ENCODE results near the gene EIF2S3.

The EIF2S3 gene

GRCh38 chrX:24054182-24055042 lies at the start of gene EIF2S3:
Gene EIF2S3, plus strand, starts transcription at chrX:24054956. Its CDS starts 13 bp downstream, at chrX:24054969.
- Histone ChIP-seq H3K4me1 (ENCODE audit: control insufficient read depth, insufficient read depth, low read length) (no peaks in the 10 kb centered on the region), H3K27ac (ENCODE audit: low read length) (no peak within 1 kb of the TSS), H3K9me3 (ENCODE audit: control insufficient read depth, insufficient read depth, low read length) (no peaks in the 10 kb centered on the region), H3K36me3 (ENCODE audit: control insufficient read depth, insufficient read depth, low read length) (no peaks in the 10 kb centered on the region), H3K4me3 (ENCODE audit: low read length) (peak within 1 kb of the TSS; percentile 77), H3K27me3 (ENCODE audit: control insufficient read depth, insufficient read depth, low read length) (no peaks in the 10 kb centered on the region)
- peak; percentile 39 for DNase-seq (ENCODE audit: low read depth, low spot score)
- WGBS (ENCODE audit: insufficient coverage, insufficient read length) = no CpG with 5 or more reads among the region's 57 CpGs

GRCh38 chrX:24005028-24005427 lies 49.7 kb upstream of the EIF2S3 start:
- no peaks in the 10 kb centered on the region for H3K9me3 ChIP-seq (ENCODE audit: control insufficient read depth, insufficient read depth, low read length)
- no peaks in the 10 kb centered on the region for H3K36me3 ChIP-seq (ENCODE audit: control insufficient read depth, insufficient read depth, low read length)
- no peak for DNase-seq (ENCODE audit: low read depth, low spot score)
- H3K4me3 ChIP-seq (ENCODE audit: low read length) = no peak overlapping the region
- H3K27ac ChIP-seq (ENCODE audit: low read length) = no peak overlapping the region
- whole genome bisulfite sequencing (ENCODE audit: insufficient coverage, insufficient read length) = no CpG with 5 or more reads among the region's 1 CpG
- no peaks in the 10 kb centered on the region for H3K27me3 ChIP-seq (ENCODE audit: control insufficient read depth, insufficient read depth, low read length)
- no peaks in the 10 kb centered on the region for H3K4me1 ChIP-seq (ENCODE audit: control insufficient read depth, insufficient read depth, low read length)

- Histone ChIP-seq H3K4me3 (ENCODE audit: low read length) (no peak overlapping the region), H3K9me3 (ENCODE audit: control insufficient read depth, insufficient read depth, low read length) (no peaks in the 10 kb centered on the region), H3K27ac (ENCODE audit: low read length) (no peak overlapping the region), H3K27me3 (ENCODE audit: control insufficient read depth, insufficient read depth, low read length) (no peaks in the 10 kb centered on the region), H3K36me3 (ENCODE audit: control insufficient read depth, insufficient read depth, low read length) (no peaks in the 10 kb centered on the region), H3K4me1 (ENCODE audit: control insufficient read depth, insufficient read depth, low read length) (no peaks in the 10 kb centered on the region)
- WGBS (ENCODE audit: insufficient coverage, insufficient read length) = no CpG with 5 or more reads among the region's 9 CpGs
- DNase-seq (ENCODE audit: low read depth, low spot score) = no peak
These were observed 48.9 kb upstream of the EIF2S3 start for GRCh38 chrX:24005867-24006266.

GRCh38 chrX:24012266-24012665 lies 42.5 kb upstream of the EIF2S3 start:
- WGBS (ENCODE audit: insufficient coverage, insufficient read length) = no CpG with 5 or more reads among the region's 1 CpG

GRCh38 chrX:24014388-24015018 lies 40.3 kb upstream of the EIF2S3 start:
- Histone ChIP-seq H3K27me3 (ENCODE audit: control insufficient read depth, insufficient read depth, low read length) (no peaks in the 10 kb centered on the region), H3K27ac (ENCODE audit: low read length) (no peak overlapping the region), H3K4me3 (ENCODE audit: low read length) (no peak overlapping the region), H3K4me1 (ENCODE audit: control insufficient read depth, insufficient read depth, low read length) (no peaks in the 10 kb centered on the region), H3K9me3 (ENCODE audit: control insufficient read depth, insufficient read depth, low read length) (no peaks in the 10 kb centered on the region), H3K36me3 (ENCODE audit: control insufficient read depth, insufficient read depth, low read length) (no peaks in the 10 kb centered on the region)
- whole genome bisulfite sequencing (ENCODE audit: insufficient coverage, insufficient read length) = no CpG with 5 or more reads among the region's 5 CpGs
- no peak for DNase-seq (ENCODE audit: low read depth, low spot score)

More at GRCh38 chrX:24012266-24012665, 42.5 kb upstream of the EIF2S3 start:
- H3K27me3 ChIP-seq (ENCODE audit: control insufficient read depth, insufficient read depth, low read length) = no peaks in the 10 kb centered on the region
- H3K9me3 ChIP-seq (ENCODE audit: control insufficient read depth, insufficient read depth, low read length) = no peaks in the 10 kb centered on the region
- no peak overlapping the region for H3K4me3 ChIP-seq (ENCODE audit: low read length)
- DNase-seq (ENCODE audit: low read depth, low spot score) = no peak
- H3K36me3 ChIP-seq (ENCODE audit: control insufficient read depth, insufficient read depth, low read length) = no peaks in the 10 kb centered on the region
- no peak overlapping the region for H3K27ac ChIP-seq (ENCODE audit: low read length)
- H3K4me1 ChIP-seq (ENCODE audit: control insufficient read depth, insufficient read depth, low read length) = no peaks in the 10 kb centered on the region

- Histone ChIP-seq H3K36me3 (ENCODE audit: control insufficient read depth, insufficient read depth, low read length) (no peaks in the 10 kb centered on the region), H3K4me1 (ENCODE audit: control insufficient read depth, insufficient read depth, low read length) (no peaks in the 10 kb centered on the region), H3K27me3 (ENCODE audit: control insufficient read depth, insufficient read depth, low read length) (no peaks in the 10 kb centered on the region), H3K9me3 (ENCODE audit: control insufficient read depth, insufficient read depth, low read length) (no peaks in the 10 kb centered on the region), H3K27ac (ENCODE audit: low read length) (no peak overlapping the region), H3K4me3 (ENCODE audit: low read length) (no peak overlapping the region)
- WGBS (ENCODE audit: insufficient coverage, insufficient read length) = no CpG with 5 or more reads among the region's 9 CpGs
- DNase-seq (ENCODE audit: low read depth, low spot score) = no peak
These were observed 37.1 kb upstream of the EIF2S3 start for GRCh38 chrX:24017674-24018073.

- H3K4me3 ChIP-seq (ENCODE audit: low read length) = no peak overlapping the region
- H3K27ac ChIP-seq (ENCODE audit: low read length) = no peak overlapping the region
- H3K36me3 ChIP-seq (ENCODE audit: control insufficient read depth, insufficient read depth, low read length) = no peaks in the 10 kb centered on the region
- H3K27me3 ChIP-seq (ENCODE audit: control insufficient read depth, insufficient read depth, low read length) = no peaks in the 10 kb centered on the region
- no peaks in the 10 kb centered on the region for H3K9me3 ChIP-seq (ENCODE audit: control insufficient read depth, insufficient read depth, low read length)
- DNase-seq (ENCODE audit: low read depth, low spot score) = no peak
- WGBS (ENCODE audit: insufficient coverage, insufficient read length) = no CpG with 5 or more reads among the region's 4 CpGs
- H3K4me1 ChIP-seq (ENCODE audit: control insufficient read depth, insufficient read depth, low read length) = no peaks in the 10 kb centered on the region
These were observed 35.9 kb upstream of the EIF2S3 start for GRCh38 chrX:24018809-24019208.

GRCh38 chrX:24019448-24019847 lies 35.3 kb upstream of the EIF2S3 start:
- Histone ChIP-seq H3K4me1 (ENCODE audit: control insufficient read depth, insufficient read depth, low read length) (no peaks in the 10 kb centered on the region), H3K27ac (ENCODE audit: low read length) (no peak overlapping the region), H3K36me3 (ENCODE audit: control insufficient read depth, insufficient read depth, low read length) (no peaks in the 10 kb centered on the region), H3K9me3 (ENCODE audit: control insufficient read depth, insufficient read depth, low read length) (no peaks in the 10 kb centered on the region), H3K4me3 (ENCODE audit: low read length) (no peak overlapping the region), H3K27me3 (ENCODE audit: control insufficient read depth, insufficient read depth, low read length) (no peaks in the 10 kb centered on the region)
- no peak for DNase-seq (ENCODE audit: low read depth, low spot score)
- WGBS (ENCODE audit: insufficient coverage, insufficient read length) = no CpG with 5 or more reads among the region's 7 CpGs

GRCh38 chrX:24020306-24020876 lies 34.4 kb upstream of the EIF2S3 start:
- Histone ChIP-seq H3K4me3 (ENCODE audit: low read length) (no peak overlapping the region), H3K36me3 (ENCODE audit: control insufficient read depth, insufficient read depth, low read length) (no peaks in the 10 kb centered on the region), H3K4me1 (ENCODE audit: control insufficient read depth, insufficient read depth, low read length) (no peaks in the 10 kb centered on the region), H3K27me3 (ENCODE audit: control insufficient read depth, insufficient read depth, low read length) (no peaks in the 10 kb centered on the region), H3K27ac (ENCODE audit: low read length) (no peak overlapping the region), H3K9me3 (ENCODE audit: control insufficient read depth, insufficient read depth, low read length) (no peaks in the 10 kb centered on the region)
- no peak for DNase-seq (ENCODE audit: low read depth, low spot score)
- WGBS (ENCODE audit: insufficient coverage, insufficient read length) = no CpG with 5 or more reads among the region's 3 CpGs

- DNase-seq (ENCODE audit: low read depth, low spot score) = no peak
- Histone ChIP-seq H3K4me1 (ENCODE audit: control insufficient read depth, insufficient read depth, low read length) (no peaks in the 10 kb centered on the region), H3K27me3 (ENCODE audit: control insufficient read depth, insufficient read depth, low read length) (no peaks in the 10 kb centered on the region; the same call in 1 of the 2 replicates), H3K36me3 (ENCODE audit: control insufficient read depth, insufficient read depth, low read length) (no peaks in the 10 kb centered on the region), H3K9me3 (ENCODE audit: control insufficient read depth, insufficient read depth, low read length) (no peaks in the 10 kb centered on the region), H3K4me3 (ENCODE audit: low read length) (no peak overlapping the region), H3K27ac (ENCODE audit: low read length) (no peak overlapping the region)
- WGBS (ENCODE audit: insufficient coverage, insufficient read length) = no CpG with 5 or more reads among the region's 1 CpG
These were observed 31.2 kb upstream of the EIF2S3 start for GRCh38 chrX:24023544-24023943.

Data from iPS DF 6.9 (cell line).